Measurements from ENCODE around the gene BEND5.

Gene BEND5

GRCh38 chr1:48750109-48750508 is 26.6 kb downstream of the BEND5 start:
- H3K9ac ChIP-seq (ENCODE audit: low read length): no peak overlapping the region
- H3K79me2 ChIP-seq (ENCODE audit: control insufficient read depth, insufficient read depth, low read length): no peaks in the 10 kb centered on the region
- no peak overlapping the region for H3K18ac ChIP-seq (ENCODE audit: low read length)
- no peak overlapping the region for H3K23ac ChIP-seq (ENCODE audit: low read length)
- H3K4ac ChIP-seq (ENCODE audit: low read depth, low read length): no peak overlapping the region
- H3K79me1 ChIP-seq (ENCODE audit: low read length): no peaks in the 10 kb centered on the region
- no peak overlapping the region for H3K4me2 ChIP-seq (ENCODE audit: low read length)
- H2BK5ac ChIP-seq (ENCODE audit: low read length): no peak overlapping the region
- no peak overlapping the region for H3K27ac ChIP-seq (ENCODE audit: low read depth, low read length)
- H3K27me3 ChIP-seq (ENCODE audit: insufficient read depth, low read length, poor library complexity): no peaks in the 10 kb centered on the region
- H3K56ac ChIP-seq (ENCODE audit: low read length): no peak overlapping the region
- no peak for DNase-seq
- WGBS (ENCODE audit: extremely low coverage, insufficient coverage, low lambda C conversion rate): no CpG with 5 or more reads among the region's 1 CpG
- no peak overlapping the region for H4K8ac ChIP-seq (ENCODE audit: low read depth, low read length)
- no peak overlapping the region for H4K5ac ChIP-seq (ENCODE audit: low read length)
- no peaks in the 10 kb centered on the region for H3K36me3 ChIP-seq (ENCODE audit: control insufficient read depth, insufficient read depth, low read length)
- H2BK15ac ChIP-seq (replicated peaks; ENCODE audit: low read depth): no peak overlapping the region
- no peak overlapping the region for H2AK5ac ChIP-seq (ENCODE audit: low read length)
- H3K4me3 ChIP-seq (ENCODE audit: low read length): no peak overlapping the region
- H2BK120ac ChIP-seq (ENCODE audit: low read depth, low read length): no peak overlapping the region
- no peaks in the 10 kb centered on the region for H3K4me1 ChIP-seq (ENCODE audit: control insufficient read depth, low read depth, low read length)

DNA sequence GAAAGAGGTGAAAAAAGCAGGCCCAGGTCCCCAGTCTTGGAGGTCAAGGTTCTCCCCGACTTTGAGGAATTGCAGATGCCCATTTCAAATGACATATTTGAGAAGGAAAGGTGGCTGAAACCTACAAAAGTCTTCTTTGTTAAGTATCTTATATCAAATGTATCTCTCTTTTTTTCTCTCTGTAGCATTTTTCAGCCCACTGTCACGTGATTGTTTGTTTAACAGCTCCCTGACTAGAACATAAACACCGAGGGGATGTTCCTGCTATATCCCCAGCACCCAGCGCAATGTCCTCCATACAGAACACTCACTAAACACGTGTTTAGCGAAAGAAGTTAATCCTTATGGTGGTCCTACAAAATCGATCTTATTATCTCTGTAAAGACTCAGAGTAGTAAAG is 27.6 kb downstream of the BEND5 start:
- H3K27me3 ChIP-seq (ENCODE audit: insufficient read depth, low read length, poor library complexity): no peaks in the 10 kb centered on the region
- no peak overlapping the region for H2BK15ac ChIP-seq (replicated peaks; ENCODE audit: low read depth)
- no peak overlapping the region for H2AK5ac ChIP-seq (ENCODE audit: low read length)
- no peak overlapping the region for H3K23ac ChIP-seq (ENCODE audit: low read length)
- no peak overlapping the region for H2BK120ac ChIP-seq (ENCODE audit: low read depth, low read length)
- DNase-seq: no peak
- H3K79me1 ChIP-seq (ENCODE audit: low read length): no peaks in the 10 kb centered on the region
- no peak overlapping the region for H3K18ac ChIP-seq (ENCODE audit: low read length)
- H3K4me3 ChIP-seq (ENCODE audit: low read length): no peak overlapping the region
- no peak overlapping the region for H3K27ac ChIP-seq (ENCODE audit: low read depth, low read length)
- no peak overlapping the region for H3K9ac ChIP-seq (ENCODE audit: low read length)
- H3K79me2 ChIP-seq (ENCODE audit: control insufficient read depth, insufficient read depth, low read length): no peaks in the 10 kb centered on the region
- H4K5ac ChIP-seq (ENCODE audit: low read length): no peak overlapping the region
- no peak overlapping the region for H3K4ac ChIP-seq (ENCODE audit: low read depth, low read length)
- H3K4me1 ChIP-seq (ENCODE audit: control insufficient read depth, low read depth, low read length): no peaks in the 10 kb centered on the region
- no peak overlapping the region for H4K8ac ChIP-seq (ENCODE audit: low read depth, low read length)
- no peaks in the 10 kb centered on the region for H3K36me3 ChIP-seq (ENCODE audit: control insufficient read depth, insufficient read depth, low read length)
- no peak overlapping the region for H2BK5ac ChIP-seq (ENCODE audit: low read length)
- no CpG with 5 or more reads among the region's 7 CpGs for WGBS (ENCODE audit: extremely low coverage, insufficient coverage, low lambda C conversion rate)
- H3K56ac ChIP-seq (ENCODE audit: low read length): no peak overlapping the region
- no peak overlapping the region for H3K4me2 ChIP-seq (ENCODE audit: low read length)

DNA sequence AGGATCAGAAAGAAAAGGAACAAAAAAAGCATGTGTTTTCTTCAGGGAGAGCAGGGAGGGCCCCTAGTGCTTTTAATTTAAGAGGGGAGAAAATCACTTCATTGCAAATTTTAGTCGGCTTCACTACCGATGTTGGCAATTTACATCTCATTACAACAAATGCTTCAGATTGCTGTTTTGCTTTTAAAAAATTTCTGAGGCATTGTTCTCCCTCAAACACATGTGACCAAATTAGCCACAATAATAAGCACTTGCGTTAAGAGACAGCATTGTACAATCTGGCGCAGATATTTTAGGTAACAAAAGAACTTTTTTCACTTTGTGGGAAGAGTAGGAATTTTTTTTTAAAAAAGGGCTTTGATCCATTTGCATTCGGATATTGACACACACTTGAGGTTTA is 29.8 kb downstream of the BEND5 start:
- Histone ChIP-seq H2BK120ac (ENCODE audit: low read depth, low read length) (no peak overlapping the region), H3K79me2 (ENCODE audit: control insufficient read depth, insufficient read depth, low read length) (no peaks in the 10 kb centered on the region), H3K27ac (ENCODE audit: low read depth, low read length) (no peak overlapping the region), H3K18ac (ENCODE audit: low read length) (no peak overlapping the region), H3K79me1 (ENCODE audit: low read length) (no peaks in the 10 kb centered on the region), H2AK5ac (ENCODE audit: low read length) (no peak overlapping the region), H4K5ac (ENCODE audit: low read length) (no peak overlapping the region), H4K8ac (ENCODE audit: low read depth, low read length) (no peak overlapping the region), H3K9ac (ENCODE audit: low read length) (no peak overlapping the region), H3K36me3 (ENCODE audit: control insufficient read depth, insufficient read depth, low read length) (no peaks in the 10 kb centered on the region), H2BK15ac (replicated peaks; ENCODE audit: low read depth) (no peak overlapping the region), H3K4ac (ENCODE audit: low read depth, low read length) (no peak overlapping the region), H2BK5ac (ENCODE audit: low read length) (no peak overlapping the region), H3K4me3 (ENCODE audit: low read length) (no peak overlapping the region), H3K23ac (ENCODE audit: low read length) (no peak overlapping the region), H3K4me1 (ENCODE audit: control insufficient read depth, low read depth, low read length) (no peaks in the 10 kb centered on the region), H3K27me3 (ENCODE audit: insufficient read depth, low read length, poor library complexity) (no peaks in the 10 kb centered on the region), H3K56ac (ENCODE audit: low read length) (peak overlapping the region; percentile 22), H3K4me2 (ENCODE audit: low read length) (no peak overlapping the region)
- DNase-seq: no peak
- WGBS (ENCODE audit: extremely low coverage, insufficient coverage, low lambda C conversion rate): no CpG with 5 or more reads among the region's 5 CpGs

DNA sequence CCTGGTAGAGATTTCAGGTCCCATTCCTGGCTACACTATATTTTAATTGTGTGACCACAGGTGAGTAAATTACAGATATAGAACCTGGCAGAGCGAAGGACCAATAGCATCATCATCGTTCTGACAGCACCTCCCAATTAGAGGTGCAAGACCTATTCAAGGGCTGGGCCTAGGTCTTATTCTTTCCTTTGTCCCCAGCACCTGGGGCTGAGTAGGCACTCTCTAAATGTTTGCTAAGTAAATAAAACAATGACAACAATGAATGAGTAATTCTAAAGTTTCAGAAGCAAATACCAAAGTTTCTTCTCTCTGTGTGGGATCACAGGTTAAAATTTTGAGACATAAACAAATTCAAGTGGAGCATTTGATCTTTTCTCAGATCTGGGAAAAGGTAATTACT is 32.7 kb downstream of the BEND5 start:
- Histone ChIP-seq H3K18ac (ENCODE audit: low read length) (no peak overlapping the region), H3K9ac (ENCODE audit: low read length) (no peak overlapping the region), H2BK5ac (ENCODE audit: low read length) (no peak overlapping the region), H4K8ac (ENCODE audit: low read depth, low read length) (no peak overlapping the region), H3K4ac (ENCODE audit: low read depth, low read length) (no peak overlapping the region), H3K36me3 (ENCODE audit: control insufficient read depth, insufficient read depth, low read length) (no peaks in the 10 kb centered on the region), H3K27ac (ENCODE audit: low read depth, low read length) (no peak overlapping the region), H2AK5ac (ENCODE audit: low read length) (no peak overlapping the region), H3K23ac (ENCODE audit: low read length) (no peak overlapping the region), H2BK120ac (ENCODE audit: low read depth, low read length) (no peak overlapping the region), H3K56ac (ENCODE audit: low read length) (no peak overlapping the region), H3K4me2 (ENCODE audit: low read length) (no peak overlapping the region), H3K79me1 (ENCODE audit: low read length) (no peaks in the 10 kb centered on the region), H2BK15ac (replicated peaks; ENCODE audit: low read depth) (no peak overlapping the region), H4K5ac (ENCODE audit: low read length) (no peak overlapping the region), H3K79me2 (ENCODE audit: control insufficient read depth, insufficient read depth, low read length) (no peaks in the 10 kb centered on the region), H3K4me1 (ENCODE audit: control insufficient read depth, low read depth, low read length) (no peaks in the 10 kb centered on the region), H3K4me3 (ENCODE audit: low read length) (no peak overlapping the region), H3K27me3 (ENCODE audit: insufficient read depth, low read length, poor library complexity) (no peaks in the 10 kb centered on the region)
- WGBS (ENCODE audit: extremely low coverage, insufficient coverage, low lambda C conversion rate): no CpG with 5 or more reads among the region's 2 CpGs
- no peak for DNase-seq

DNA sequence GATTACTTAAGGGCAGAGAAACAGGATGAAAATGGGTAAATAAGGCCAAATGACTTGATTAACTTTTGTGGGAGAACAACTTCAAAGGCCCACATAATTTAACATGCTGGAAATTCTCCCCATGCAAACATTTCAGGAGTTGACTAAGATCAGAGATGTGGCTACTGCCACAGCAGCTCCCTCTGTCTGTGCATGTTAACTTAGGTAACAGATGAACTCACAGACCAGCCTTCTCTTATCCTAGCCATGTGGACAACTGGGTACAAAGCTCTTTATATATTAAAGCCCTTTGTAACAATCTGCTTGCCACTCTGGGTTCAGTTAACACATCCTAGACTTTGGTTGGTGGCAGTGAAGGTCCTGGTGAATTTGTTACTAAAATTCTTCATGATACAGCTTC is 33.2 kb downstream of the BEND5 start:
- Histone ChIP-seq H3K36me3 (ENCODE audit: control insufficient read depth, insufficient read depth, low read length) (no peaks in the 10 kb centered on the region), H3K4me2 (ENCODE audit: low read length) (no peak overlapping the region), H3K23ac (ENCODE audit: low read length) (no peak overlapping the region), H3K79me2 (ENCODE audit: control insufficient read depth, insufficient read depth, low read length) (no peaks in the 10 kb centered on the region), H3K9ac (ENCODE audit: low read length) (no peak overlapping the region), H3K79me1 (ENCODE audit: low read length) (no peaks in the 10 kb centered on the region), H2AK5ac (ENCODE audit: low read length) (no peak overlapping the region), H2BK120ac (ENCODE audit: low read depth, low read length) (no peak overlapping the region), H3K4me1 (ENCODE audit: control insufficient read depth, low read depth, low read length) (no peaks in the 10 kb centered on the region), H3K4ac (ENCODE audit: low read depth, low read length) (no peak overlapping the region), H4K5ac (ENCODE audit: low read length) (no peak overlapping the region), H3K56ac (ENCODE audit: low read length) (no peak overlapping the region), H3K27ac (ENCODE audit: low read depth, low read length) (no peak overlapping the region), H2BK5ac (ENCODE audit: low read length) (no peak overlapping the region), H3K27me3 (ENCODE audit: insufficient read depth, low read length, poor library complexity) (no peaks in the 10 kb centered on the region), H4K8ac (ENCODE audit: low read depth, low read length) (no peak overlapping the region), H3K4me3 (ENCODE audit: low read length) (no peak overlapping the region), H3K18ac (ENCODE audit: low read length) (no peak overlapping the region), H2BK15ac (replicated peaks; ENCODE audit: low read depth) (no peak overlapping the region)
- peak; percentile 15 for DNase-seq

DNA sequence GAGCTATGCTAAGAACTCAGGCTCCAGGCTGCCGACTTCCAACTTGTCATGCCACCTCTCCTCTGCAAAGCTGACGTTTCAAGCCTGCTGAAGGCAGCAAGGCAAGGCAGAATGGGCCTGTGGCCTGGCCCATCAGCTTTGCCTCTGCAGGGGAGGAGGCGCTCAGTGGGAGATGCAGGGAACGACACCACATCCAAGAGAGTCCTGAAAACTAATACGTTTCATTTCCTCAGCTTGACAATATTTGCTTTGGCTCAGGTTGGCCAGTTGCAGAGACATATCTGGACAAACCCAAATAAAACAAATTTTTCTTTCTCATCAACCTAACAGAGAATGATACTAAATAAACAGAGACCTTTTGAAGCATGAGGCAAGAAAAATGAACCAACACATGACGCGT is 35.3 kb downstream of the BEND5 start:
- no peak overlapping the region for H4K8ac ChIP-seq (ENCODE audit: low read depth, low read length)
- no peak overlapping the region for H3K4ac ChIP-seq (ENCODE audit: low read depth, low read length)
- no peak overlapping the region for H2BK5ac ChIP-seq (ENCODE audit: low read length)
- no peak overlapping the region for H2AK5ac ChIP-seq (ENCODE audit: low read length)
- H4K5ac ChIP-seq (ENCODE audit: low read length): no peak overlapping the region
- no peak overlapping the region for H2BK120ac ChIP-seq (ENCODE audit: low read depth, low read length)
- H3K27me3 ChIP-seq (ENCODE audit: insufficient read depth, low read length, poor library complexity): no peaks in the 10 kb centered on the region
- no peaks in the 10 kb centered on the region for H3K36me3 ChIP-seq (ENCODE audit: control insufficient read depth, insufficient read depth, low read length)
- H3K4me1 ChIP-seq (ENCODE audit: control insufficient read depth, low read depth, low read length): no peaks in the 10 kb centered on the region
- H3K79me2 ChIP-seq (ENCODE audit: control insufficient read depth, insufficient read depth, low read length): no peaks in the 10 kb centered on the region
- no CpG with 5 or more reads among the region's 7 CpGs for WGBS (ENCODE audit: extremely low coverage, insufficient coverage, low lambda C conversion rate)
- no peaks in the 10 kb centered on the region for H3K79me1 ChIP-seq (ENCODE audit: low read length)
- no peak for DNase-seq
- H2BK15ac ChIP-seq (replicated peaks; ENCODE audit: low read depth): no peak overlapping the region
- no peak overlapping the region for H3K23ac ChIP-seq (ENCODE audit: low read length)
- H3K4me2 ChIP-seq (ENCODE audit: low read length): no peak overlapping the region
- H3K18ac ChIP-seq (ENCODE audit: low read length): no peak overlapping the region
- no peak overlapping the region for H3K4me3 ChIP-seq (ENCODE audit: low read length)
- no peak overlapping the region for H3K27ac ChIP-seq (ENCODE audit: low read depth, low read length)
- no peak overlapping the region for H3K9ac ChIP-seq (ENCODE audit: low read length)
- no peak overlapping the region for H3K56ac ChIP-seq (ENCODE audit: low read length)

Measured in mesendoderm (in vitro differentiated cells).